Pancreas (tissue), 10 donors: ENCODE data around the gene PHF5A. TPM values are rescaled to one million over a fixed set of nuclear protein-coding genes. Genes with fewer than 3 reads are reported as not detected.
A peak's percentile ranks its signal among the peaks of the same experiment; 100 is the strongest.

Experiments used
- ATAC-seq, 4 donors: fragments of 200-7000 bp; cut with Tn5 transposase; one replicate each; pipeline versions ENCODE4 v1.8.0 to v1.9.1; 2020; ENCODE audit warnings: mild to moderate bottlenecking in 4 of 4, moderate library complexity in 4 of 4
- DNase-seq, 6 donors: peaks; one replicate each; pipeline ENCODE4 v3.0.0-alpha.2; 2020
- FAIRE-seq: peaks from 2 replicates; lab custom pipeline; 2012; peaks lifted over from hg19 to GRCh38; lab: Jason Lieb, UNC
- H3K27ac ChIP-seq, 4 donors: fragments of 200-600 bp; sonication (generic); 1 replicate in 3 of 4; 2 replicates in 1 of 4; pipeline versions ENCODE4 v1.5.0 to v1.8.0; 2020
- H3K27me3 ChIP-seq, 4 donors: fragments of 200-600 bp; one replicate each; pipeline ENCODE4 v1.8.0; 2021
- H3K36me3 ChIP-seq, 3 donors: fragments of 200-600 bp; sonication (generic) in 1 of 3; one replicate each; pipeline versions ENCODE4 v1.5.0 to v1.8.0; 2020 to 2021
- H3K4me1 ChIP-seq, 3 donors: fragments of 200-600 bp; one replicate each; pipeline ENCODE4 v1.8.0; 2021
- H3K4me3 ChIP-seq, 4 donors: fragments of 200-600 bp; sonication (generic) in 2 of 4; one replicate each; pipeline versions ENCODE4 v1.5.0 to v1.8.0; 2020 to 2021
- H3K9me3 ChIP-seq, 4 donors: fragments of 200-600 bp; one replicate each; pipeline ENCODE4 v1.8.0; 2021
- WGBS, 2 donors: extraction: QIAGEN DNeasy Blood & Tissue Kit; methylation state at CpG; one replicate each; pipeline ENCODE4 v1.1.7; 2013; 5-methylcytosine and 5-hydroxymethylcytosine counted together
- intact Hi-C, 3 donors: fragments of 100-400 bp; cut with DNase I; formaldehyde crosslinking; loops; one replicate each; pipeline versions ENCODE4 v1.11.1 to v1.14.2; 2022
- polyA plus RNA-seq, 2 donors: library from polyadenylated mRNA; stranded (reverse); fragments of 200-250 nt; gene quantifications; one replicate each; pipeline ENCODE4 v1.2.3, GENCODE V29; 2013
- total RNA-seq, 6 donors: library from RNA; stranded (reverse); fragmentation: NEBNext Ultra II Directional in 4 of 6; extraction: Animal tissue kit (Norgen Biotek cat#: 25700) in 4 of 6; gene quantifications; one replicate each; pipeline versions ENCODE4 v1.2.1 to v1.2.4, GENCODE V29; 2021 to 2023
- TF ChIP-seq, protein P1 (sequence below), 4 donors: fragments of 200-600 bp; sonication (generic) in 3 of 4; IDR thresholded peaks; one replicate each; pipeline versions ENCODE4 v1.5.0 to v1.8.0; 2021; ENCODE audit warnings: antibody characterized with exemption in 4 of 4
- donor health status: healthy with polysubstance abuse.
- donor health status: DM: no; HTN: no; CAD: no; lungs with moderate emphysema.
- donor health status: DM: no; HTN: no; CAD: no.
- donor health status: control.
- donor health status: control.
- donor health status: Bipolar disorder and iron deficiency.
- donor health status: DM: yes; HTN: yes; CAD: no.
- donor health status: DM: no; HTN: no; CAD: no.
- donor health status: DM: no; HTN: no; CAD: no.
- donor health status: DM: yes; HTN: yes; CAD: no.

The PHF5A gene
- total and polyA plus RNA-seq, 8 donors, result 8.8 to 29.7 (median 16.7) TPM

DNA sequence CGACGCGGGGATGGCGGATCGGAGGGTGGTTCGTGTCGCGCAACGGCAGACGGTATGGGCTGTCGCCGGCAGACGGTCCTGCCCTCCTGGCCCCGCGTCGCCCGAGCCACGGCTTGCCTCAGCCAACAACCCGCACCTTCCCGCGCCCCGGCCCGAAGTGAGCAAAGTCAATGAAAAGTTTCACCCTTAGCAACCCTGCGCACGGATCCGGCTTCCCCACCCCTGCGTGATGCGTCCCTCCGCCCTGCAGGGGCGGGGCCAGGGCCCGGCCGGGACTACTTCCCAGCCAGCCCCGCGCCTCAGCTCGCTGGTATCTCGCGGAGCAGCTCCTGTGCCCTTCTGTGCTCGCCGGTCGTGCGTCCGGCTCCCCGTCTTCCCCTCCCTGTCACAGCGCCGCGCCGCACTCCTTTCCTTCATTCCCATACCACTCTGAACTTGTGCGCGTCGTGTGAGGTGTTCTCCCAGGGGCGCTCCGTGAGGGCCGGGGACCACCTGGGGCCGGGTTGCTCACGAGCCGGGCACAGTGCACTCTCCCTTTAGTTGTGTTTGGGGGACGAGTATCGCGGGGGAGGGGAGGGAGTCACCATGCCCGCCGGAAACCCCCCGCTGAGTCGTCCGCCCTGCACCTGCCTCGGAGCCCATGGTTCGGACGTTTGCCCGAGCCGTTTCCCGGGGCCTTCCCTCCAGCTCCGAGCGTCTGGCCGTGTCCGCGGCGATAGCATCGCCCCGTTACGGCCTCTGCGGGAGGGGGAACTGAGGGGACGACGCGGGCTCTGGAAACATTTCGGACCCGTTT is 21.7 kb downstream of the PHF5A start, which contains the start of gene TOB2:
Gene TOB2, minus strand, starts transcription at position 163 of the 796 bp plus-strand sequence. CDS start 9,456 bp downstream, outside the sequence.
- intact Hi-C loops, result loop anchor here in 1 of 3 donors (5.0 kb wide), 1 partner anchor 40 kb away; no protein-coding TSS in a partner anchor
- TF ChIP-seq, protein P1, sequence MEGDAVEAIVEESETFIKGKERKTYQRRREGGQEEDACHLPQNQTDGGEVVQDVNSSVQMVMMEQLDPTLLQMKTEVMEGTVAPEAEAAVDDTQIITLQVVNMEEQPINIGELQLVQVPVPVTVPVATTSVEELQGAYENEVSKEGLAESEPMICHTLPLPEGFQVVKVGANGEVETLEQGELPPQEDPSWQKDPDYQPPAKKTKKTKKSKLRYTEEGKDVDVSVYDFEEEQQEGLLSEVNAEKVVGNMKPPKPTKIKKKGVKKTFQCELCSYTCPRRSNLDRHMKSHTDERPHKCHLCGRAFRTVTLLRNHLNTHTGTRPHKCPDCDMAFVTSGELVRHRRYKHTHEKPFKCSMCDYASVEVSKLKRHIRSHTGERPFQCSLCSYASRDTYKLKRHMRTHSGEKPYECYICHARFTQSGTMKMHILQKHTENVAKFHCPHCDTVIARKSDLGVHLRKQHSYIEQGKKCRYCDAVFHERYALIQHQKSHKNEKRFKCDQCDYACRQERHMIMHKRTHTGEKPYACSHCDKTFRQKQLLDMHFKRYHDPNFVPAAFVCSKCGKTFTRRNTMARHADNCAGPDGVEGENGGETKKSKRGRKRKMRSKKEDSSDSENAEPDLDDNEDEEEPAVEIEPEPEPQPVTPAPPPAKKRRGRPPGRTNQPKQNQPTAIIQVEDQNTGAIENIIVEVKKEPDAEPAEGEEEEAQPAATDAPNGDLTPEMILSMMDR (IDR thresholded peaks at IDR 0.05), result no peak
- Histone ChIP-seq H3K27me3 (no peaks in the 10 kb centered on the region), H3K9me3 (no peaks in the 10 kb centered on the region), H3K4me1 (peaks cover 5 to 17% (median 13%) of the 10 kb centered on the region in 3 donors), H3K27ac (peak within 1 kb of the TSS; percentile 96 to 100 (median 99)), H3K36me3 (no peaks in the 10 kb centered on the region), H3K4me3 (peak within 1 kb of the TSS; percentile 65 to 98 (median 91))
- DNase-seq (peak; percentile 93 to 98 (median 96)), FAIRE-seq (no peak), ATAC-seq (peak; percentile 71 to 81 (median 74))
- WGBS, 2 donors, result 0 to 1% methylated on average over 85 of the region's 85 CpGs

DNA sequence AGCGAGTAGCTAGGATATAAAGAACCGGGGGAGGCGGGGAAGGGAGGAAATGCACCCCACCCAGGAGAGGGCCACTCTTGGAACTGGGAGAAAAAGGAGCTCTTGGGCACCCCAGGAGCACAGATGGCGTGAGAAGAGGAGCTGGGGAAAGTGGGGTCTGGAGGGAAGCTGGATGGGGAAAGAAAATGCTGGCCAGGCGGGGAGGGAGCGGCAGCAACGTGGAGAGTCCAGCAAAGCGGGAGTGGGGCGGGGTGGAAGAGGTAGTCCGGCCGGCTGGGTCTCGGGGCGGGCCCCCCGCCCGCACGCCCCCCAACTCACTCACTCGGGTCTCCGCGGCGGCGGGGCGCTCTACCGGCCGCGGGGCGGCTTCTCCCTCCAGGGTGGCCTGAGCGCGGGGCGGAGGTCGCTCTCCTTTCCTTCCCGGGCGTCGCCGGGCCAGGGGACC is 22.4 kb downstream of the PHF5A start:
- DNase-seq (peak; percentile 28 to 79 (median 65)), ATAC-seq (no peak), FAIRE-seq (no peak)
- Histone ChIP-seq H3K4me3 (peak overlapping the region; percentile 65 to 98 (median 91)), H3K9me3 (no peaks in the 10 kb centered on the region), H3K36me3 (no peaks in the 10 kb centered on the region), H3K27ac (peak overlapping the region; percentile 96 to 100 (median 99)), H3K4me1 (peaks cover 5 to 17% (median 13%) of the 10 kb centered on the region in 3 donors), H3K27me3 (no peaks in the 10 kb centered on the region)
- 0 to 1% methylated on average over 28 to 34 of the region's 34 CpGs for WGBS, 2 donors
- intact Hi-C loops, result loop anchor here in 1 of 3 donors (5.0 kb wide), 1 partner anchor 39 kb away; no protein-coding TSS in a partner anchor
- TF ChIP-seq, protein P1 (IDR thresholded peaks at IDR 0.05), result no peak

DNA sequence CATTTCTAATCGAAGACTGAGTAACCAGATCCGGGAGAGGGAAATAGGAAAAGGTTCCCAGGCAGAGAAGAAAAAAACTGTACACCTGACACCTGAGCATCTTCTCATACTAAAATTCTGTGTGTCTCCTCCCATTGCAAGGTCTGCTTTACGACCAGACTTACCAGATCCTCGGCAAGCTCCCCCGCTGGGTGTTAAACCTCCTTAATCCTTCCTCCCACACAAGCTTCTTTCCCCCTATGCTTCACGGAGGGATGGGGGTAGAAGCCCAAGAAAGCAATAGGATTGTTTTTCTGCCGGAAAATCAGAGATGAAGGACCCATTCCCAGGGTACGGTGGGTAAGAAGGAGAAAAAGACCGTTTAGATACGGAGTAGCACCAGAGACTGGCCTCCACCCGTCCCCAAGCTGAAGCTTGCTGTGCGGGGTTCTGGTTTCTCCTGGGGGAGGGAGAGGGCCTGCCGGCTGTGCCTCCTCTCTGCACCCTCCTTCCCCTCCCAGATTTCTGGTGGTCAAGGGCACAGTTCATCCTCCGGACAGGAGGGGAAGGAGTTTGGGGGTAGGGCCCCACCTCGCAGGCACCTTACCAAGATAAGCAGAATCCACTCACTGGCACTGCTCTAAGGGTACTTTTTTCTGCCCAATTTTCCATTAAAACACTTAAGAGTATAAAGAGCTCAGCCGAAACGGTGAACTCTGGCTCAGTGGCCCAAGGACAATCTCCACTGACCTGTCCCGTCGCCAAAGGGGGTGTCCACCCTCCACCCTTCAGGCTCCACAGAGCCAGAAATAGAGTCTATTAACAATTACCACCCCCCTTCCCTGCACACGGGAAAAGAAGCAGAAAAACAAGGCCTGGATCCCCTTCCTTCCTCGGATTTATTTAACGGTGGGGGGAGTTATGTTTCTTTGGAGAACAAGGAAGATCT is 23.1 kb downstream of the PHF5A start:
- intact Hi-C loops, result loop anchor here in 1 of 3 donors (5.0 kb wide), 1 partner anchor 38 kb away; no protein-coding TSS in a partner anchor

More for the DNA sequence above, 23.1 kb downstream of the PHF5A start:
- H3K4me1 ChIP-seq, result peaks cover 5 to 17% (median 13%) of the 10 kb centered on the region in 3 donors
- ATAC-seq, result no peak
- TF ChIP-seq, protein P1 (IDR thresholded peaks at IDR 0.05), result no peak
- DNase-seq, result peak in 5 of 6 donors; percentile 29 to 61 (median 49)
- 0% methylated on average over 22 of the region's 22 CpGs for WGBS, 2 donors
- no peak for FAIRE-seq
- no peaks in the 10 kb centered on the region for H3K9me3 ChIP-seq
- peak overlapping the region; percentile 65 to 98 (median 91) for H3K4me3 ChIP-seq
- H3K27ac ChIP-seq, result peak overlapping the region; percentile 96 to 100 (median 99)
- no peaks in the 10 kb centered on the region for H3K27me3 ChIP-seq
- no peaks in the 10 kb centered on the region for H3K36me3 ChIP-seq
